Mucosa of descending colon (tissue), 3 donors: ENCODE data around the gene PLA2R1. TPM values are rescaled to one million over a fixed set of nuclear protein-coding genes. Genes with fewer than 3 reads are reported as not detected.

ENCODE experiments used
- ATAC-seq: fragments of 200-7000 bp; cut with Tn5 transposase; one replicate; pipeline ENCODE4 v1.9.1; 2020; ENCODE audit warnings: mild to moderate bottlenecking, moderate library complexity
- DNase-seq, 3 donors: peaks; one replicate each; pipeline ENCODE4 v3.0.0-alpha.2; 2020
- H3K36me3 ChIP-seq: fragments of 200-600 bp; one replicate; pipeline ENCODE4 v1.8.0; 2021; ENCODE audit warnings: low read depth, mild to moderate bottlenecking
- H3K4me1 ChIP-seq: fragments of 200-600 bp; one replicate; pipeline ENCODE4 v1.8.0; 2021; ENCODE audit warnings: low read depth, mild to moderate bottlenecking
- H3K4me3 ChIP-seq: fragments of 200-600 bp; one replicate; pipeline ENCODE4 v1.8.0; 2021; ENCODE audit warnings: mild to moderate bottlenecking
- H3K9me3 ChIP-seq: fragments of 200-600 bp; one replicate; pipeline ENCODE4 v1.8.0; 2021; ENCODE audit warnings: mild to moderate bottlenecking
- intact Hi-C, 2 donors: fragments of 100-400 bp; cut with DNase I in 1 of 2; cut with micrococcal nuclease in 1 of 2; formaldehyde crosslinking; loops; one replicate each; pipeline versions ENCODE4 v1.11.0 to v1.11.1; 2022; cut with DNase I, micrococcal nuclease
- total RNA-seq, 3 donors: library from RNA; stranded (reverse); fragmentation: NEBNext Ultra II Directional in 2 of 3; extraction: Animal tissue kit (Norgen Biotek cat#: 25700) in 2 of 3; gene quantifications; one replicate each; pipeline versions ENCODE4 v1.2.1 to v1.2.4, GENCODE V29; 2021 to 2023
- TF ChIP-seq, protein P1 (sequence below): fragments of 200-600 bp; IDR thresholded peaks from one replicate; pipeline ENCODE4 v1.8.0; 2022; ENCODE audit warnings: antibody characterized with exemption, mild to moderate bottlenecking
- donor health status: DM: no; HTN: no; CAD: no; lungs with moderate emphysema.
- donor health status: DM: no; HTN: no; CAD: no.
- donor health status: DM: no; HTN: yes; CAD: no.

The PLA2R1 gene
- total RNA-seq, 3 donors from 2014 or later, result 8.0 to 19.1 (median 11.1) TPM

- peak in 1 of 3 donors; percentile 20 for DNase-seq
- no peaks in the 10 kb centered on the region for H3K36me3 ChIP-seq
- intact Hi-C loops, result no loop called here
- H3K9me3 ChIP-seq, result no peaks in the 10 kb centered on the region
- peak; percentile 61 for ATAC-seq
- TF ChIP-seq, protein P1, sequence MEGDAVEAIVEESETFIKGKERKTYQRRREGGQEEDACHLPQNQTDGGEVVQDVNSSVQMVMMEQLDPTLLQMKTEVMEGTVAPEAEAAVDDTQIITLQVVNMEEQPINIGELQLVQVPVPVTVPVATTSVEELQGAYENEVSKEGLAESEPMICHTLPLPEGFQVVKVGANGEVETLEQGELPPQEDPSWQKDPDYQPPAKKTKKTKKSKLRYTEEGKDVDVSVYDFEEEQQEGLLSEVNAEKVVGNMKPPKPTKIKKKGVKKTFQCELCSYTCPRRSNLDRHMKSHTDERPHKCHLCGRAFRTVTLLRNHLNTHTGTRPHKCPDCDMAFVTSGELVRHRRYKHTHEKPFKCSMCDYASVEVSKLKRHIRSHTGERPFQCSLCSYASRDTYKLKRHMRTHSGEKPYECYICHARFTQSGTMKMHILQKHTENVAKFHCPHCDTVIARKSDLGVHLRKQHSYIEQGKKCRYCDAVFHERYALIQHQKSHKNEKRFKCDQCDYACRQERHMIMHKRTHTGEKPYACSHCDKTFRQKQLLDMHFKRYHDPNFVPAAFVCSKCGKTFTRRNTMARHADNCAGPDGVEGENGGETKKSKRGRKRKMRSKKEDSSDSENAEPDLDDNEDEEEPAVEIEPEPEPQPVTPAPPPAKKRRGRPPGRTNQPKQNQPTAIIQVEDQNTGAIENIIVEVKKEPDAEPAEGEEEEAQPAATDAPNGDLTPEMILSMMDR, result no peak
- H3K4me3 ChIP-seq, result no peak overlapping the region
- H3K4me1 ChIP-seq, result peaks cover 24% of the 10 kb centered on the region
These were observed 12.8 kb upstream of the PLA2R1 start for GRCh38 chr2:160075171-160075570.

DNA sequence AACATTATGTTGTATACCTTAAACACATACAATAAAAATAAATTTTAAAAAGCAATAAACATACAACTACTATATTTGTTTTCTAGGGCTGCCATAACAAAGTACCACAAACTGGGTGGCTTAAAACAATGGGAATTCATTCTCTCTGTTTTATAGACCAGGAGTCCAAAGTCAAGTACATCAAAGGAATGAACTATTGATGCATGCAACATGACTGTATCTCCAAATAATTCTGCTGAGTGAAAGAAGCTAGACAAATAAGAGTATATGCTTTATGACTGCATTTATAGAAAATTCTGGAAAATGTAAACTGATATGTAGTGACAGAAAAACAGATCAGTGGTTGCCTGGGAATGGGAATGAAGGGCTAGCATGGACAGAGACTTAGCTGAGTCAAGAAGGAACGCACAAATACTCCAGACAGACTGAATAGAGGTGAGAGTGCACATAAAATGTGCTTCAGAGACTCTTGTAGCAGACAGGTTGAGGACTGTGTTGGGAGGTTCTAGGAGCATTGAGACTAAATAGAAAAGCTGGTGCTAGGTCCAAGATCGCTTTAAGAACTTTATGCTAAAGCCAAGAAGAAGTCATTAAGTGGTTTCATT, 11.0 kb upstream of the PLA2R1 start:
- no peak overlapping the region for H3K4me3 ChIP-seq
- no peaks in the 10 kb centered on the region for H3K9me3 ChIP-seq
- no peak for DNase-seq
- TF ChIP-seq, protein P1, result no peak
- intact Hi-C loops, result no loop called here
- no peaks in the 10 kb centered on the region for H3K36me3 ChIP-seq
- H3K4me1 ChIP-seq, result peaks cover 15% of the 10 kb centered on the region
- ATAC-seq, result peak; percentile 64

DNA sequence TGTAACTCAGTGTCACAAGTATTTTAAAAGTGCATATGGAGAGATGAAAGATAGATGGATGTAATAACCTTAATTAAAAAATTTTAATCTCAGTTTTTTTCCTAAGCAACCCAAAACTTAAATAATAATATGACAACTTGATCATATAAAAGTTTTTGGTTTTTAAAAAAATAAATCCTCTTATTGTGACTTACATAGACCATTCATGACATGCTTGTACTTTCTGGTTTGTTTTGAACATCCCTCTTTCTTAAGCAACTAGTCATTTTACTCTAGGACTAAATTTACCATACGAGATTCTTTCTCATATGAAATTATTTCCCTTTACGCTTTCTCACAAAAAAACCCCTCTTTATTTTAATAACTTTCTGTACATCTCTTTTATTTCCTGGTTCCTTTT, 6.5 kb upstream of the PLA2R1 start:
- TF ChIP-seq, protein P1, result no peak
- Histone ChIP-seq H3K4me1 (no peaks in the 10 kb centered on the region), H3K4me3 (no peak overlapping the region), H3K36me3 (no peaks in the 10 kb centered on the region), H3K9me3 (no peaks in the 10 kb centered on the region)
- DNase-seq, result no peak
- intact Hi-C loops, result no loop called here
- no peak for ATAC-seq

DNA sequence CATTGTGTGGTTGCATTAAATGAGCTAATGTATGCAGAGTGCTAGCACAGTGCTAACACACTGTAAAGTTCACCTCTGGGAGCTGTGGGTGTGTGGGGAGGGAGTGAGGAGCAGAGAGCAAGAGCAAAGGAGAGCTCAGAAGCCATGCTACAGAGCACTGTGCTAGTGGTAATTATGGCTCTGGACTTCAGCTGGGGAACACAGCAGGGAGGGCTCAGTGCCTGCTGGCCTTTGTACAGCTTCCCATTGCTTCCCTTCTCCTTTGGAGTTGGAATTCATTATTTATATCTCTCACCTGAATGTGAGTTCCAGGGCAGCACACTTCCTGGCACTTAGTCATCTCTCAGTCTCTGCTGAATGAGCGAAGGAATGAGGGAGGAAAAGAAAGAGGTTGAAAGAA, 2.5 kb upstream of the PLA2R1 start:
- ATAC-seq (peak; percentile 6), DNase-seq (no peak)
- Histone ChIP-seq H3K4me1 (peaks cover 14% of the 10 kb centered on the region), H3K36me3 (no peaks in the 10 kb centered on the region), H3K4me3 (no peak overlapping the region), H3K9me3 (no peaks in the 10 kb centered on the region)
- TF ChIP-seq, protein P1, result no peak
- intact Hi-C loops, result no loop called here

DNA sequence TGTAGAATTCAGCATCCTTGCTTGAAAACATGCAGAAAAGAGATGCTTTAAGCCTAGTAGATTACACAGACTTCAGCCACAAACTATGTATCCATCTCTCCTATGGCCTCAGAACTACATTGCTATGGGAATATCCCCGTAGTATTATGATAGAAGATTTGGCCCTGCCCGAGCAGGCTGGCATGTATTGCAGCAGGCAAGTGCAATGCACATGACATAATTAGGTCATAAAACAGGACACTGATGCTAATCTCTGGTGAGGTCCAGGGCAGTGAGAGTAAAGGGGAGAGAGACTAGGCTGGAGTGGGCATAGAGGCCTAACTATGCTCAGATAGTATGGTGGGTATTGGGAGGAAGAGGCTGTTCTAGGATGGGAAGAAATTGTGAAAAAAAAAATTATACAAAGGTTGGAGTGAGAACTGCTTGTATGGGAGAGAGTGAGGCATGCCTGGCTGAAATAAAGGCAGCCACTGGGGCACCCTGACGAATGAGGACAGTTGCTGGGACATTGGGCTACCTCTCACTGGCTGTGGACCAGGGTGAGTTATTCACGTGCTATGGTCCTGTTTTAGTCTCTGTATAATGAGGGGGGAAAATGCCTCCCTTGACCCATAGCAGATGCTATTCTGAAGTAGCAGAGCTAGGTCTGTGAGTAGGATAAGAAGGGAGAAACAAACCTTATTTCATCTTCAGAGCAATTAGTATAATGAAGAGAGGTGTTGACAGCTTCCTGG, 1.6 kb upstream of the PLA2R1 start:
- peak in 1 of 3 donors; percentile 27 for DNase-seq
- peak; percentile 51 for ATAC-seq
- no peaks in the 10 kb centered on the region for H3K36me3 ChIP-seq
- H3K4me3 ChIP-seq, result no peak overlapping the region
- intact Hi-C loops, result no loop called here
- TF ChIP-seq, protein P1, result no peak
- H3K9me3 ChIP-seq, result no peaks in the 10 kb centered on the region
- peaks cover 14% of the 10 kb centered on the region for H3K4me1 ChIP-seq
